ENCODE results near the gene PXK. TPM values are rescaled to one million over a fixed set of nuclear protein-coding genes. Genes with fewer than 3 reads are reported as not detected.

PXK gene
- total RNA-seq, 2 experiments from 2014 or later, result 22.2 to 23.6 TPM

- Mint-ChIP-seq H3K36me3 (ENCODE audit: low read depth) (no peaks in the 10 kb centered on the region), H3K27ac (no peak overlapping the region), H3K27me3 (peaks cover 2% of the 10 kb centered on the region), H3K4me3 (no peak overlapping the region), H3K4me1 (ENCODE audit: low read depth) (no peaks in the 10 kb centered on the region), H3K9me3 (no peaks in the 10 kb centered on the region)
- ChIA-PET POLR2A (no interaction called here), CTCF (no interaction called here)
- intact Hi-C loops (cut with micrococcal nuclease), result no loop called here
- TF ChIP-seq CTCF (IDR thresholded peaks at IDR 0.05), result no peak
- DNase-seq (no peak), ATAC-seq (no peak)
These were observed 109.1 kb downstream of the PXK start for GRCh38 chr3:58441514-58442450.

GRCh38 chr3:58452176-58452575, 119.5 kb downstream of the PXK start:
- POLR2A ChIA-PET, result no interaction called here
- peaks cover 2% of the 10 kb centered on the region for H3K4me1 Mint-ChIP-seq (ENCODE audit: low read depth)
- H3K27me3 Mint-ChIP-seq, result no peaks in the 10 kb centered on the region
- no peak for TF ChIP-seq CTCF (IDR thresholded peaks at IDR 0.05)
- H3K27ac Mint-ChIP-seq, result no peak overlapping the region
- H3K4me3 Mint-ChIP-seq, result no peak overlapping the region
- intact Hi-C loops (cut with micrococcal nuclease), result no loop called here
- DNase-seq (no peak), ATAC-seq (no peak)
- H3K9me3 Mint-ChIP-seq, result peaks cover 13% of the 10 kb centered on the region
- CTCF ChIA-PET, result no interaction called here
- H3K36me3 Mint-ChIP-seq (ENCODE audit: low read depth), result peaks cover 10% of the 10 kb centered on the region

GRCh38 chr3:58459160-58459559, 126.5 kb downstream of the PXK start:
- CTCF ChIA-PET, result no interaction called here
- intact Hi-C loops (cut with micrococcal nuclease), result no loop called here
- POLR2A ChIA-PET, result no interaction called here
- ATAC-seq, result no peak
- Mint-ChIP-seq H3K4me3 (no peak overlapping the region), H3K27me3 (no peaks in the 10 kb centered on the region), H3K4me1 (ENCODE audit: low read depth) (peaks cover 9% of the 10 kb centered on the region), H3K36me3 (ENCODE audit: low read depth) (peaks cover 7% of the 10 kb centered on the region), H3K9me3 (peaks cover 11% of the 10 kb centered on the region), H3K27ac (no peak overlapping the region)
- DNase-seq, result no peak
- TF ChIP-seq CTCF (IDR thresholded peaks at IDR 0.05), result no peak

- Mint-ChIP-seq H3K4me3 (no peak overlapping the region), H3K27me3 (no peaks in the 10 kb centered on the region), H3K36me3 (ENCODE audit: low read depth) (no peaks in the 10 kb centered on the region), H3K27ac (no peak overlapping the region), H3K4me1 (ENCODE audit: low read depth) (peaks cover 14% of the 10 kb centered on the region), H3K9me3 (no peaks in the 10 kb centered on the region)
- ATAC-seq (no peak), DNase-seq (no peak)
- intact Hi-C loops (cut with micrococcal nuclease), result loop anchor here (2.0 to 5.0 kb wide), 2 partner anchors 34 to 70 kb away; no protein-coding TSS in a partner anchor
- POLR2A ChIA-PET, result no interaction called here
- TF ChIP-seq CTCF (IDR thresholded peaks at IDR 0.05), result no peak
- CTCF ChIA-PET, result no interaction called here
These were observed 130.1 kb downstream of the PXK start for GRCh38 chr3:58462829-58463180.

Measured in activated CD8-positive, alpha-beta T cell treated with anti-CD3 and anti-CD28 coated beads for 36 hours (primary cell).